ENCODE results near the gene NOL9. TPM values are rescaled to one million over a fixed set of nuclear protein-coding genes. Genes with fewer than 3 reads are reported as not detected.

Gene NOL9
- total and polyA plus RNA-seq, 9 of the 15 experiments (the other 6 are each of a cell fraction or from before 2014, with no cell fraction given): 5.6 to 76.5 (median 47.3) TPM

DNA sequence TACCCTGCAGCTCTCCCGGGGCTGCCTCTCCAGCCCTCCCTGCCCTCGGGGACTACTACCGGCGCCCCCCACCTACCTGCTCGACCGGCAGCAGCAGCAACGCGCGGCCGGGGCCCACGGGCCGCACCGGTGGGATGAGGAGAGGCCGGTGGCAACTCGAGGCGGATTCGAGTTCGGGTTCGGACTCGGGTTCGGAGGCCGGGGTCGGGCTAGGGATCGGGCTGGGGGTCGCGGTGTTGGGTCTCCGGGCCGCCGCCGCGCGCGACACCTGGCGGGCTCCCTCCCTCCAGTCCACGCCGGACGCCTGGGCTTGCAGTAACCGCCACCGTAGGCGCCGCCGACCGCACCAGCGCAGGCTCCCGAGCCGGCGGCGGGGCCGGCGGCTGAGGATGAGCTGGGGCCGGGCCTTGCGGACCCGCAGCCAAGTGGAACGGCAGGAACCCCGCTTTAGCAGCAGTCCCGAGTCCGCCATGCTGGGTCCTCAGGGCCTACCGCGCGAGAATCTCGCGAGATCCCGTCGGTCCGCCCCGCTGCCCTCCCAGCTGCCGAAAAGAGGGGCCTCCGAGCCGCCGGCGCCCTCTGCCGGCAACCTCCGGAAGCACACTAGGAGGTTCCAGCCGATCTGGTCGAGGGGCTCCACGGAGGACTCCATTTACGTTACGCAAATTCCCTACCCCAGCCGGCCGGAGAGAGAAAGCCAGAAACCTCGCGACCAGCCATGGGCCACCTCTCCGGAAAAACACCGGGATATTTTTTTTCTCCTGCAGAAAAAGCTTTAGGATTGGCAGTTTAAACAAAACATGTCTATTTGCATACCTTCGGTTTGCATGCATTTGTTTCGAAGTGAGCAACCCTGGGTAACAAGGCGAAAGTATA, at the start of gene NOL9 (continued):
- TF ChIP-seq HINFP (tag; conservative IDR thresholded peaks at IDR 0.05; ENCODE audit: low read depth) (no peak), ZFP30 (CRISPR knock-in tag; IDR thresholded peaks at IDR 0.05; ENCODE audit: borderline replicate concordance) (no peak), ZNF766 (CRISPR knock-in tag; conservative IDR thresholded peaks at IDR 0.05) (no peak), ZEB2 (IDR thresholded peaks at IDR 0.05) (no peak), MBD2 (IDR thresholded peaks at IDR 0.05; ENCODE audit: borderline replicate concordance, low read depth) (no peak; the same call in 1 of the 2 replicates), SIN3A (IDR thresholded peaks at IDR 0.05; ENCODE audit: borderline replicate concordance in 2 of 2, control insufficient read depth in 1 of 2, low read depth in 2 of 2, low read length in 2 of 2) (peak; percentile 86 to 94; a peak in 3 of 4 replicates), ZZZ3 (IDR thresholded peaks at IDR 0.05) (peak; percentile 42; the same call in 1 of the 2 replicates), BRCA1 (IDR thresholded peaks at IDR 0.05) (no peak), BRCA1 (CRISPR knock-in tag; IDR thresholded peaks at IDR 0.05) (no peak), ZNF830 (CRISPR knock-in tag; IDR thresholded peaks at IDR 0.05) (peak; percentile 63; the same call in 1 of the 2 replicates), ARID1B (IDR thresholded peaks at IDR 0.05) (no peak; the same call in 1 of the 2 replicates), RBM39 (optimal IDR thresholded peaks at IDR 0.05; ENCODE audit: low read depth, low read length) (no peak), SPI1 (IDR thresholded peaks at IDR 0.05; ENCODE audit: borderline replicate concordance, low read depth, low read length) (no peak), RB1 (IDR thresholded peaks at IDR 0.05; ENCODE audit: low read depth) (peak; percentile 99; the same call in 1 of the 2 replicates), PPARD (CRISPR knock-in tag; IDR thresholded peaks at IDR 0.05) (no peak), PTTG1 (tag; IDR thresholded peaks at IDR 0.05; ENCODE audit: low read depth) (no peak), ZNF436 (CRISPR knock-in tag; IDR thresholded peaks at IDR 0.05) (no peak), ARNT (IDR thresholded peaks at IDR 0.05) (no peak), SRSF1 (IDR thresholded peaks at IDR 0.05; ENCODE audit: low read depth, low read length) (no peak), ZNF785 (CRISPR knock-in tag; IDR thresholded peaks at IDR 0.05) (no peak), CGGBP1 (CRISPR knock-in tag; IDR thresholded peaks at IDR 0.05) (no peak), HDAC3 (IDR thresholded peaks at IDR 0.05; ENCODE audit: borderline replicate concordance, partially characterized antibody) (no peak)
- TF ChIP-seq, protein P1, sequence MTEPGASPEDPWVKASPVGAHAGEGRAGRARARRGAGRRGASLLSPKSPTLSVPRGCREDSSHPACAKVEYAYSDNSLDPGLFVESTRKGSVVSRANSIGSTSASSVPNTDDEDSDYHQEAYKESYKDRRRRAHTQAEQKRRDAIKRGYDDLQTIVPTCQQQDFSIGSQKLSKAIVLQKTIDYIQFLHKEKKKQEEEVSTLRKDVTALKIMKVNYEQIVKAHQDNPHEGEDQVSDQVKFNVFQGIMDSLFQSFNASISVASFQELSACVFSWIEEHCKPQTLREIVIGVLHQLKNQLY (CRISPR knock-in tag; conservative IDR thresholded peaks at IDR 0.05): no peak
